ENCODE data around the gene MAP3K13. TPM values are rescaled to one million over a fixed set of nuclear protein-coding genes. Genes with fewer than 3 reads are reported as not detected.
A peak's percentile ranks its signal among the peaks of the same experiment; 100 is the strongest.

Gene MAP3K13, protein sequence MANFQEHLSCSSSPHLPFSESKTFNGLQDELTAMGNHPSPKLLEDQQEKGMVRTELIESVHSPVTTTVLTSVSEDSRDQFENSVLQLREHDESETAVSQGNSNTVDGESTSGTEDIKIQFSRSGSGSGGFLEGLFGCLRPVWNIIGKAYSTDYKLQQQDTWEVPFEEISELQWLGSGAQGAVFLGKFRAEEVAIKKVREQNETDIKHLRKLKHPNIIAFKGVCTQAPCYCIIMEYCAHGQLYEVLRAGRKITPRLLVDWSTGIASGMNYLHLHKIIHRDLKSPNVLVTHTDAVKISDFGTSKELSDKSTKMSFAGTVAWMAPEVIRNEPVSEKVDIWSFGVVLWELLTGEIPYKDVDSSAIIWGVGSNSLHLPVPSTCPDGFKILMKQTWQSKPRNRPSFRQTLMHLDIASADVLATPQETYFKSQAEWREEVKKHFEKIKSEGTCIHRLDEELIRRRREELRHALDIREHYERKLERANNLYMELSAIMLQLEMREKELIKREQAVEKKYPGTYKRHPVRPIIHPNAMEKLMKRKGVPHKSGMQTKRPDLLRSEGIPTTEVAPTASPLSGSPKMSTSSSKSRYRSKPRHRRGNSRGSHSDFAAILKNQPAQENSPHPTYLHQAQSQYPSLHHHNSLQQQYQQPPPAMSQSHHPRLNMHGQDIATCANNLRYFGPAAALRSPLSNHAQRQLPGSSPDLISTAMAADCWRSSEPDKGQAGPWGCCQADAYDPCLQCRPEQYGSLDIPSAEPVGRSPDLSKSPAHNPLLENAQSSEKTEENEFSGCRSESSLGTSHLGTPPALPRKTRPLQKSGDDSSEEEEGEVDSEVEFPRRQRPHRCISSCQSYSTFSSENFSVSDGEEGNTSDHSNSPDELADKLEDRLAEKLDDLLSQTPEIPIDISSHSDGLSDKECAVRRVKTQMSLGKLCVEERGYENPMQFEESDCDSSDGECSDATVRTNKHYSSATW
- total RNA-seq (2014; rRNA removed; shearing (Covaris generic); ENCODE audit: low replicate concordance): 10.5 and 15.1 TPM in 2 replicates

DNA sequence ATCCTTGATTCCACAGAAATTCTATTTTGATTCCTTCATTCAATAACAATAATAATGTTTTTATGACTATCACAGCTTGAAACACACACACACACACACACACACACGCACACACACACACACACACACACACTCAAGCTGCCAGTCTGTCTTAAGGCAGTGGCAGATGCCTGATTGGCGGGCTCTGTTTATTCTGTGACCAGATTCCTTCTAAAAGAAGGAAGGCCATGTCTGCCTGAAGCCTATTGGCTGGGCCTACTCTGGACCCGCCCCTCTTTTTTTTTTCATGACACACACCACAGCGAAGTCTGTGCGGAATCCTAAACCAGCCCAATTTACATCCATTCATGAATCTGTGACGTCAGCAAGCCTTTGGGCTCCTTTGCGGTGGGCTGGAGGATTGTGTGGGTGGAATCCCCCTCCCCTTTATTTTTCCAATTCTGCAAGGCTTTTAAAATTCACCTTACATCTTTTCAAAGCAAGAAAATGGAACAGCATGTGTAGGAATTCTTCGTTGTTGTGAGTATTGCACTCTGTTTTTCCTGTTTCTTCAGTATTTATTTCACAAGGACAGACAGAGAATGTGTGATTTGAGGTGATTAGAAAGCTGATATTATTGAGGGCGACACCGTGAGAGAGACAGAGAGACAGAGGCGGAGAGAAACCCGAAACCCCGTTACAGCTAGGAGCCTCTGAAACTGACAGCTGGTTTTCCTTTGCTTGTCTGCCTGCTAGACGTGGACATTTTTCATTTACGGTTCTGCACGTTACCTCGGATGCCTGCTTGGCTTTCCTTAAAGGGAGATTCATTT, at the start of gene MAP3K13:
Gene MAP3K13, plus strand, starts transcription at position 287 of the 812 bp plus-strand sequence. CDS start 65,446 bp downstream, outside the sequence.
- peak; percentile 74 for DNase-seq
- Histone ChIP-seq H3K27me3 (peaks cover 31% of the 10 kb centered on the region), H3K9me3 (no peaks in the 10 kb centered on the region), H3K4me3 (peak within 1 kb of the TSS; percentile 32), H3K36me3 (no peaks in the 10 kb centered on the region)

DNA sequence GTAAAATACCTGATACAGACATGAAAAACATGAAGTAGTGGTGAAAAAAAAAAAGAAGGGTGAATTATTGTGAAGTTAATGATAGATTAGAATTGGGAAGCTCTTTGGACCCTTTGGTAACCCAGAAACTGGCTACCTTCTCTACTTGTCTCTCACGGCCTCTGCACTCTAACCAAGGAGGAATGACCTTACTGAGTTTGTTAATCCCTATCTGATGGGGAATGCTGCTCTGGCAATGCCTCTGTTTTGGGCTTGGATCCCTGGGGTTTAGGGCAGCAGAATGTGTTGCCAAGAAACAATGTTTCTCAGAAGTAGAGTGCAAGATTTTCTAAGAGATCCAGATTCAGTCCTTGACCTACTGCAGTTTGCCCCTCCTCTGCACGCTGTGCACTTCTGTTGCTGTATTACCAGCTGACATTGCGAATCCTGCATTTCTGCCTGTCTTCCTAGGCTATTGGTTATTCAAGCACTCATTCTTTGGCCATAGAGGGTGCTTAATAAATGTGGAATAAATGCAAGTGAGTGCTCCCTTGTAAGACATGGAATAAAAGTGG, 49.2 kb upstream of the MAP3K13 start:
- H3K27me3 ChIP-seq: no peaks in the 10 kb centered on the region
- DNase-seq: no peak
- H3K36me3 ChIP-seq: peaks cover 7% of the 10 kb centered on the region
- peaks cover 7% of the 10 kb centered on the region; the same call in 1 of the 2 replicates for H3K9me3 ChIP-seq
- no peak overlapping the region for H3K4me3 ChIP-seq

- no peaks in the 10 kb centered on the region for H3K36me3 ChIP-seq
- H3K9me3 ChIP-seq: no peaks in the 10 kb centered on the region
- peak; percentile 6 for DNase-seq
- H3K27me3 ChIP-seq: no peaks in the 10 kb centered on the region
- peak overlapping the region; percentile 8 for H3K4me3 ChIP-seq
Measured at GRCh38 chr3:185316740-185317412, 46.1 kb upstream of the MAP3K13 start.

DNA sequence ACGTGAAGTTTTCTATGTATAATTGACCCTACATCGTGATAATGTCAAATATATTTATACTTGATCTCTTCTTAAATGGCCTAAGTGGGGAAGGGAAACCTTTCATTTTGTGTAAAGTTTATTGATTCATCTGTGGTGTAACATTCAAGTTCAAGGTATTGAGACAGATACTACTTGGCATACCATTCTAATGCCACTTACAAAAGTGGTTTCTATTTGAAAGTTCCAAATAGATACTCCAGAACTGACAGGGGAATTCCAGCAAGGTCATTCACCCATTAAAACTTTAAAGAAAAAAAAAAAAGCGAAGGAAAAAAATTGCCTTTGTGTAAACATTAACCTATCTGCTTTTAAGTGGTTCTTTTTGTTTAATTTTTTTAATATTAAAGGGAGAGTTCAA, 45.3 kb upstream of the MAP3K13 start:
- Histone ChIP-seq H3K4me3 (no peak overlapping the region), H3K9me3 (no peaks in the 10 kb centered on the region), H3K36me3 (no peaks in the 10 kb centered on the region), H3K27me3 (no peaks in the 10 kb centered on the region)
- DNase-seq: no peak

GRCh38 chr3:185318141-185318540, 44.8 kb upstream of the MAP3K13 start:
- Histone ChIP-seq H3K27me3 (no peaks in the 10 kb centered on the region), H3K36me3 (no peaks in the 10 kb centered on the region), H3K4me3 (no peak overlapping the region), H3K9me3 (no peaks in the 10 kb centered on the region)
- DNase-seq: no peak

DNA sequence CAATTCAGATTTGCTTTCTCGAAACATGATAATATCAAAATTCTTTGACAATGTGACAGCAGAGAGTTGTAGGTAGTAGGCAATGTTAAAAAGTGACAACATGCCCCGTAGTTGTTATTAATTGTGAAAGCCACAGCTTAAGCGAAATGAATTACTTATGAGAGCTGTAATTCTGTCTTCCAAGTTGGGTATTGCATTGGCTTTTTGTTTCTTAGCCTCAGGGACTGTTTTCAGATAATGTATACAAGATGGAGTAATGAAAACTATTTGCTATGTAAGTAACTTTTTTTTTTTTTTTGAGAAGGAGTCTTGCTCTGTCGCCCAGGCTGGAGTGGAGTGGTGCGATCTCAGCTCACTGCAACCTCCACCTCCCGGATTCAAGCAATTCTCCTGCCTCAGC, 43.1 kb upstream of the MAP3K13 start:
- Histone ChIP-seq H3K36me3 (no peaks in the 10 kb centered on the region), H3K9me3 (no peaks in the 10 kb centered on the region), H3K27me3 (no peaks in the 10 kb centered on the region), H3K4me3 (no peak overlapping the region)
- no peak for DNase-seq

DNA sequence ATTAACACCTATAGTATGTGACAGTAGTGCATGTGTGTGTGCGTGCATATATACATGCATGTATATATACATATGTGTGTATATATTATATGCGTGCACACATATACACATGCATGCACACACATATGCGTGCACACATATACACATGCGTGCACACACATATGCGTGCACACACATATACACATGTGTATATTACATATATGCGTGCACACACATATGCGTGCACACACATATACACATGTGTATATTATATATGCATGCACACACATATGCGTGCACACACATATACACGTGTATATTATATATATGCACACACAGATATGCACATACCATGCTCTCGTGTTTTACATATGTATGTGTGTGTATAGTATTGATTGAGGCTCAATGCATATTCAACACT, 42.0 kb upstream of the MAP3K13 start:
- Histone ChIP-seq H3K4me3 (no peak overlapping the region), H3K27me3 (no peaks in the 10 kb centered on the region), H3K36me3 (no peaks in the 10 kb centered on the region), H3K9me3 (no peaks in the 10 kb centered on the region)
- no peak for DNase-seq

GRCh38 chr3:185322101-185322719, 40.7 kb upstream of the MAP3K13 start:
- Histone ChIP-seq H3K27me3 (no peaks in the 10 kb centered on the region), H3K4me3 (no peak overlapping the region), H3K36me3 (no peaks in the 10 kb centered on the region), H3K9me3 (no peaks in the 10 kb centered on the region)
- DNase-seq: no peak

- H3K36me3 ChIP-seq: no peaks in the 10 kb centered on the region
- no peak for DNase-seq
- H3K27me3 ChIP-seq: no peaks in the 10 kb centered on the region
- H3K4me3 ChIP-seq: no peak overlapping the region
- no peaks in the 10 kb centered on the region for H3K9me3 ChIP-seq
Measured at GRCh38 chr3:185325946-185326791, 36.8 kb upstream of the MAP3K13 start.

- DNase-seq: no peak
- H3K27me3 ChIP-seq: no peaks in the 10 kb centered on the region
- no peak overlapping the region for H3K4me3 ChIP-seq
- no peaks in the 10 kb centered on the region for H3K9me3 ChIP-seq
- H3K36me3 ChIP-seq: no peaks in the 10 kb centered on the region
Measured at GRCh38 chr3:185327062-185327461, 35.9 kb upstream of the MAP3K13 start.

GRCh38 chr3:185328324-185329004, 34.5 kb upstream of the MAP3K13 start:
- Histone ChIP-seq H3K36me3 (no peaks in the 10 kb centered on the region), H3K4me3 (no peak overlapping the region), H3K9me3 (no peaks in the 10 kb centered on the region), H3K27me3 (no peaks in the 10 kb centered on the region)
- DNase-seq: no peak

DNA sequence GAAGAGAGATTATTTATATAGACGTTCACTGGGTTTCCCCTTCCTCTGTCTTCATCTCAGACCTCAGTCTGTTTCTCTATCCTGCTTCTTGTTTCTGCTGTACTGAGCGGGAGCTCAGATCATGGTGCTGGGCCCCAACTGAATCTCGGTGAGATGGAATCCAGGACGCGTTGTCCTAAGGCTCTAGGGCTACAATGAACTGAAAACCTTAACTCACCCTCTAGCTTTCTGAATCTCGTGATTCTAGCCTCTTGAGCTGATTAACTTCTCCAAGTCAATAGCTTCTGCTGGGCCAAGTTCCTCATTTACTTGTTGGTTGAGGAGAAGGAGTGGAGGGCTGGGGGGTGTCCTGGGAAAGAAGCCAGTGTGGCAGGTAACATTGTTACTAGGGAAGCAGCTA, 32.7 kb upstream of the MAP3K13 start:
- no peaks in the 10 kb centered on the region for H3K36me3 ChIP-seq
- H3K4me3 ChIP-seq: no peak overlapping the region
- no peaks in the 10 kb centered on the region for H3K27me3 ChIP-seq
- no peaks in the 10 kb centered on the region for H3K9me3 ChIP-seq
- no peak for DNase-seq

- no peak for DNase-seq
- Histone ChIP-seq H3K36me3 (no peaks in the 10 kb centered on the region), H3K27me3 (no peaks in the 10 kb centered on the region), H3K4me3 (no peak overlapping the region), H3K9me3 (no peaks in the 10 kb centered on the region)
Measured at GRCh38 chr3:185330644-185331043, 32.3 kb upstream of the MAP3K13 start.

- Histone ChIP-seq H3K36me3 (no peaks in the 10 kb centered on the region), H3K27me3 (no peaks in the 10 kb centered on the region), H3K9me3 (no peaks in the 10 kb centered on the region), H3K4me3 (no peak overlapping the region)
- no peak for DNase-seq
Measured at GRCh38 chr3:185332026-185332735, 30.8 kb upstream of the MAP3K13 start.
